Natural killer cell (primary cell): ENCODE measurements around the gene DPH3. TPM values are rescaled to one million over a fixed set of nuclear protein-coding genes. Genes with fewer than 3 reads are reported as not detected.

ENCODE experiments used
- ATAC-seq, 3 donors: fragments of 150-1000 bp in 2 of 3; fragments of 200-7000 bp in 1 of 3; cut with Tn5 transposase; 1 replicate in 1 of 3; 2 replicates in 2 of 3; pipeline ENCODE4 v1.10.0; 2021; ENCODE audit warnings: mild to moderate bottlenecking in 2 of 3, moderate library complexity in 2 of 3
- DNase-seq, 2 donors: peaks; one replicate each; pipeline versions ENCODE4 v3.0.0 to v3.0.0-alpha.2; 2013 to 2021; ENCODE audit warnings: mixed read lengths in 1 of 2
- H3K27ac ChIP-seq: one replicate; pipeline ENCODE4 v1.5.1; 2013; ENCODE audit warnings: mild to moderate bottlenecking, low read length
- H3K27me3 ChIP-seq: one replicate; pipeline ENCODE4 v1.6.1; 2013; ENCODE audit warnings: low read length; ENCODE audit not compliant: control insufficient read depth, insufficient read depth
- H3K36me3 ChIP-seq: one replicate; pipeline ENCODE4 v1.6.1; 2013; ENCODE audit warnings: low read length; ENCODE audit not compliant: control insufficient read depth, insufficient read depth
- H3K4me1 ChIP-seq: one replicate; pipeline ENCODE4 v1.6.1; 2013; ENCODE audit warnings: low read length; ENCODE audit not compliant: control insufficient read depth, insufficient read depth
- H3K4me3 ChIP-seq: one replicate; pipeline ENCODE4 v1.5.1; 2013; ENCODE audit warnings: low read length
- H3K9me3 ChIP-seq: one replicate; pipeline ENCODE4 v1.6.1; 2013; ENCODE audit warnings: low read length; ENCODE audit not compliant: control insufficient read depth, insufficient read depth
- H3K27ac Mint-ChIP-seq, 2 donors: one replicate each; pipeline ENCODE4 v1.8.0; 2022; ENCODE audit warnings: mild to moderate bottlenecking in 2 of 2, mixed read lengths in 2 of 2, moderate library complexity in 1 of 2
- H3K27me3 Mint-ChIP-seq, 2 donors: one replicate each; pipeline ENCODE4 v1.8.0; 2022; ENCODE audit warnings: low read depth in 2 of 2, mixed read lengths in 2 of 2
- H3K36me3 Mint-ChIP-seq: one replicate; pipeline ENCODE4 v1.8.0; 2022; ENCODE audit warnings: mixed read lengths
- H3K4me1 Mint-ChIP-seq, 2 donors: one replicate each; pipeline ENCODE4 v1.8.0; 2022; ENCODE audit warnings: mixed read lengths in 2 of 2
- H3K4me3 Mint-ChIP-seq: one replicate; pipeline ENCODE4 v1.8.0; 2022; ENCODE audit warnings: mild to moderate bottlenecking, moderate library complexity, mixed read lengths
- H3K9me3 Mint-ChIP-seq, 2 donors: one replicate each; pipeline ENCODE4 v1.8.0; 2022; ENCODE audit warnings: mixed read lengths in 2 of 2
- CTCF ChIP-seq: fragments of 200-600 bp; IDR thresholded peaks from one replicate; pipeline ENCODE4 v1.8.0; 2022; ENCODE audit warnings: antibody characterized with exemption
- WGBS: methylation state at CpG from one replicate; pipeline ENCODE4 v1.1.7; 2013; ENCODE audit warnings: missing lambda C conversion rate; ENCODE audit not compliant: insufficient coverage; 5-methylcytosine and 5-hydroxymethylcytosine counted together
- intact Hi-C: fragments of 100-400 bp; cut with micrococcal nuclease; formaldehyde crosslinking; loops from one replicate; pipeline ENCODE4 v1.14.2; 2022
- total RNA-seq, 4 donors: library from RNA; stranded (reverse); fragments of 120-200 nt in 1 of 4; gene quantifications; one replicate each; pipeline versions ENCODE4 v1.2.3 to v1.2.4, GENCODE V29; 2013 to 2022

The DPH3 gene
- total RNA-seq, 3 donors from 2014 or later (not counting 1 experiment from before 2014, with no cell fraction given): 20.4 to 27.3 (median 22.8) TPM

- no peaks in the 10 kb centered on the region for H3K4me1 ChIP-seq
- TF ChIP-seq CTCF: no peak
- DNase-seq: no peak
Measured at GRCh38 chr3:16234281-16234680, 30.5 kb downstream of the DPH3 start.

GRCh38 chr3:16233806-16234205, 30.9 kb downstream of the DPH3 start:
- Mint-ChIP-seq H3K4me1 (no peaks in the 10 kb centered on the region), H3K4me3 (no peak overlapping the region), H3K27ac (no peak overlapping the region), H3K9me3 (no peaks in the 10 kb centered on the region), H3K27me3 (peaks cover 0 to 10% of the 10 kb centered on the region in 2 donors), H3K36me3 (no peaks in the 10 kb centered on the region)
- Histone ChIP-seq H3K27ac (no peak overlapping the region), H3K9me3 (no peaks in the 10 kb centered on the region), H3K4me3 (no peak overlapping the region), H3K4me1 (no peaks in the 10 kb centered on the region), H3K27me3 (no peaks in the 10 kb centered on the region), H3K36me3 (no peaks in the 10 kb centered on the region)
- intact Hi-C loops: no loop called here
- TF ChIP-seq CTCF: no peak
- DNase-seq: no peak
- WGBS: 95% methylated on average over 1 of the region's 1 CpG
- no peak for ATAC-seq

More at GRCh38 chr3:16234281-16234680, 30.5 kb downstream of the DPH3 start:
- Mint-ChIP-seq H3K4me1 (no peaks in the 10 kb centered on the region), H3K27me3 (peaks cover 0 to 10% of the 10 kb centered on the region in 2 donors), H3K27ac (no peak overlapping the region), H3K9me3 (no peaks in the 10 kb centered on the region), H3K4me3 (no peak overlapping the region), H3K36me3 (no peaks in the 10 kb centered on the region)
- no peak for ATAC-seq
- Histone ChIP-seq H3K27me3 (no peaks in the 10 kb centered on the region), H3K36me3 (no peaks in the 10 kb centered on the region), H3K27ac (no peak overlapping the region), H3K9me3 (no peaks in the 10 kb centered on the region), H3K4me3 (no peak overlapping the region)
- intact Hi-C loops: no loop called here
- no CpG with 5 or more reads among the region's 2 CpGs for WGBS

GRCh38 chr3:16231983-16232382, 32.8 kb downstream of the DPH3 start:
- peaks cover 0 to 10% of the 10 kb centered on the region in 2 donors for H3K27me3 Mint-ChIP-seq
- ATAC-seq: no peak
- no peaks in the 10 kb centered on the region for H3K4me1 Mint-ChIP-seq

More at GRCh38 chr3:16231983-16232382, 32.8 kb downstream of the DPH3 start:
- Histone ChIP-seq H3K36me3 (no peaks in the 10 kb centered on the region), H3K27ac (no peak overlapping the region), H3K4me3 (no peak overlapping the region), H3K27me3 (no peaks in the 10 kb centered on the region), H3K9me3 (no peaks in the 10 kb centered on the region), H3K4me1 (no peaks in the 10 kb centered on the region)
- no peaks in the 10 kb centered on the region for H3K9me3 Mint-ChIP-seq
- H3K27ac Mint-ChIP-seq: no peak overlapping the region
- intact Hi-C loops: no loop called here
- 100% methylated on average over 1 of the region's 2 CpGs for WGBS
- H3K4me3 Mint-ChIP-seq: no peak overlapping the region
- TF ChIP-seq CTCF: no peak
- no peaks in the 10 kb centered on the region for H3K36me3 Mint-ChIP-seq
- no peak for DNase-seq
